ENCODE data around the gene TIAM1. TPM values are rescaled to one million over a fixed set of nuclear protein-coding genes. Genes with fewer than 3 reads are reported as not detected.

TIAM1 gene
- total RNA-seq, 1 donor from 2014 or later: 119 TPM

- Mint-ChIP-seq H3K36me3 (ENCODE audit: low read depth) (peaks cover 53% of the 10 kb centered on the region), H3K27me3 (ENCODE audit: insufficient read depth) (no peaks in the 10 kb centered on the region), H3K4me1 (ENCODE audit: low read depth) (peaks cover 14% of the 10 kb centered on the region), H3K9me3 (no peaks in the 10 kb centered on the region), H3K27ac (no peak overlapping the region), H3K4me3 (no peak overlapping the region)
- no peak for DNase-seq (ENCODE audit: low spot score)
- intact Hi-C loops (cut with micrococcal nuclease): no loop called here
Measured at GRCh38 chr21:31221043-31221442, 123.0 kb downstream of the TIAM1 start.

DNA sequence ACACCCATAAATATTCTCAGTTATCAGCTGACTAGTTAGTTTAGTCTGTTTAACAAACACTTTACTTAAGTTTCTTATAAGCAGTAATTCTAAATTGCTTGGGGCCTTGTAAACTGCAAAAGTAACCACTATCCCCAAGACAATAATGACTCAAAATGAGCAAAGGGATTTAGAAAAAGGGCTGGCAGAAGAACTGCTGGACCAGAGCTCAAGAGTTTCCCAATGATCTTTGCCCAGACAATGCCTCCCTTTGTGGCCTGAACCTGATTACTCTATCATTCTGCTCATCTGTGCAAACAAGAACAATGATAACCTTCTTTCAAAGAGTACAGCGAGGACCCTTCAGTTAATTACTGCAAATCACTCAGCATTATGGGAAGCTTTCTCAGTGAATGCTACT, 123.5 kb downstream of the TIAM1 start:
- intact Hi-C loops (cut with micrococcal nuclease): no loop called here
- no peak for DNase-seq (ENCODE audit: low spot score)
- no peaks in the 10 kb centered on the region for H3K9me3 Mint-ChIP-seq

GRCh38 chr21:31218830-31219608, 125.0 kb downstream of the TIAM1 start:
- Mint-ChIP-seq H3K4me1 (ENCODE audit: low read depth) (peaks cover 14% of the 10 kb centered on the region), H3K27ac (peak overlapping the region; percentile 76), H3K27me3 (ENCODE audit: insufficient read depth) (no peaks in the 10 kb centered on the region), H3K36me3 (ENCODE audit: low read depth) (peaks cover 48% of the 10 kb centered on the region), H3K9me3 (no peaks in the 10 kb centered on the region), H3K4me3 (no peak overlapping the region)
- intact Hi-C loops (cut with micrococcal nuclease): loop anchor here (5.0 kb wide), 1 partner anchor 288 kb away; no protein-coding TSS in a partner anchor
- DNase-seq (ENCODE audit: low spot score): no peak

More for the DNA sequence above, 123.5 kb downstream of the TIAM1 start:
- Mint-ChIP-seq H3K27ac (no peak overlapping the region), H3K4me1 (ENCODE audit: low read depth) (peaks cover 14% of the 10 kb centered on the region), H3K27me3 (ENCODE audit: insufficient read depth) (no peaks in the 10 kb centered on the region), H3K4me3 (no peak overlapping the region), H3K36me3 (ENCODE audit: low read depth) (peaks cover 52% of the 10 kb centered on the region)

DNA sequence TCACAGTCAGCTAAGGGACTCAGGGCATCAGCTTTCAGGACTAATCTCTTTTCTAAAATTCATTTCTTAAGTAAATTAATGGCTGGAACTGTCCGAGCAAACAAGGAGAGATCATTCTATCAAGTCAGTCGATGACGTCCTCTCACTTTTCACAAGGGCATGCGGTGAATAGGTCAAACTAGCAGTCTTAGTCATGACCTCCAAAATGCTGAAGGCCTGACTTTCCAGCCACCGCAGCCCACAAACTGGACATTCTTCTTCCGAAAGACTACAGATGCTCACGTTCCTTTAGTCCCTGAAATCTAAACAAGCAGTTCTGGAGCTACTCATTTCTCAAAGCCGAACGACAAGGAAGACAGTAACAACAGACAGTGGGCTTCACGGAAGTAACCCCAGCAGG, 127.9 kb downstream of the TIAM1 start:
- Mint-ChIP-seq H3K9me3 (no peaks in the 10 kb centered on the region), H3K4me1 (ENCODE audit: low read depth) (peaks cover 14% of the 10 kb centered on the region), H3K36me3 (ENCODE audit: low read depth) (peaks cover 47% of the 10 kb centered on the region), H3K27ac (no peak overlapping the region), H3K4me3 (no peak overlapping the region), H3K27me3 (ENCODE audit: insufficient read depth) (no peaks in the 10 kb centered on the region)
- intact Hi-C loops (cut with micrococcal nuclease): loop anchor here (5.0 kb wide), 1 partner anchor 291 kb away; no protein-coding TSS in a partner anchor
- no peak for DNase-seq (ENCODE audit: low spot score)

- H3K36me3 Mint-ChIP-seq (ENCODE audit: low read depth): peaks cover 57% of the 10 kb centered on the region
- no peak for DNase-seq (ENCODE audit: low spot score)
Measured at GRCh38 chr21:31213787-31214186, 130.3 kb downstream of the TIAM1 start.

DNA sequence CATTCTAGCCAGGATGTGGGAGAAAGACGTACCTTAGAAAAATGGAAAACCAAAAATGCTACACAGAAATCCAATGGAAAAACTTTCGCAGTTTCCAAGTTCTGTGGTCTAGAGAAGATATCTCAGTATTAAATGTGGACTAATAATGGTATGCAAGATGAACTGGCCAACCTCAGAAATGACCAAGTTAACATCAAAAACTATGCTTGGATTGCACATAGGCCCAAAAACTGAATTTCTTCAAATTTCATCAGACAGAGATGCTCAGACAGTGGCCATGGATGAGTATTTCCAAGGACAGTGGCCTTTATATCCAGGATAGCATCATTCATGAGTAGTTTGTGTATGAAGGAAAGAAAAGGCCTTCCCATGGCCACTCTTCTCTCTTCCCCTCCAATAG, 132.2 kb downstream of the TIAM1 start:
- DNase-seq (ENCODE audit: low spot score): no peak
- H3K4me1 Mint-ChIP-seq (ENCODE audit: low read depth): peaks cover 6% of the 10 kb centered on the region
- H3K9me3 Mint-ChIP-seq: no peaks in the 10 kb centered on the region
- intact Hi-C loops (cut with micrococcal nuclease): no loop called here
- H3K4me3 Mint-ChIP-seq: no peak overlapping the region
- no peaks in the 10 kb centered on the region for H3K27me3 Mint-ChIP-seq (ENCODE audit: insufficient read depth)
- H3K27ac Mint-ChIP-seq: no peak overlapping the region
- H3K36me3 Mint-ChIP-seq (ENCODE audit: low read depth): peaks cover 63% of the 10 kb centered on the region

More at GRCh38 chr21:31213787-31214186, 130.3 kb downstream of the TIAM1 start:
- peaks cover 6% of the 10 kb centered on the region for H3K4me1 Mint-ChIP-seq (ENCODE audit: low read depth)
- no peaks in the 10 kb centered on the region for H3K9me3 Mint-ChIP-seq
- H3K27me3 Mint-ChIP-seq (ENCODE audit: insufficient read depth): no peaks in the 10 kb centered on the region
- H3K4me3 Mint-ChIP-seq: no peak overlapping the region
- intact Hi-C loops (cut with micrococcal nuclease): loop anchor here (1.0 kb wide), 1 partner anchor 367 kb away; no protein-coding TSS in a partner anchor
- no peak overlapping the region for H3K27ac Mint-ChIP-seq

- Mint-ChIP-seq H3K36me3 (ENCODE audit: low read depth) (peaks cover 59% of the 10 kb centered on the region), H3K4me3 (no peak overlapping the region), H3K27ac (no peak overlapping the region), H3K4me1 (ENCODE audit: low read depth) (peaks cover 4% of the 10 kb centered on the region), H3K9me3 (no peaks in the 10 kb centered on the region), H3K27me3 (ENCODE audit: insufficient read depth) (peaks cover 2% of the 10 kb centered on the region)
- intact Hi-C loops (cut with micrococcal nuclease): no loop called here
- no peak for DNase-seq (ENCODE audit: low spot score)
Measured at GRCh38 chr21:31205412-31205811, 138.6 kb downstream of the TIAM1 start.

- no peak overlapping the region for H3K27ac Mint-ChIP-seq
- no peaks in the 10 kb centered on the region for H3K4me1 Mint-ChIP-seq (ENCODE audit: low read depth)
- no peaks in the 10 kb centered on the region for H3K9me3 Mint-ChIP-seq
- H3K27me3 Mint-ChIP-seq (ENCODE audit: insufficient read depth): peaks cover 2% of the 10 kb centered on the region
- intact Hi-C loops (cut with micrococcal nuclease): no loop called here
- DNase-seq (ENCODE audit: low spot score): no peak
- no peak overlapping the region for H3K4me3 Mint-ChIP-seq
- peaks cover 55% of the 10 kb centered on the region for H3K36me3 Mint-ChIP-seq (ENCODE audit: low read depth)
Measured at GRCh38 chr21:31204801-31205200, 139.3 kb downstream of the TIAM1 start.

DNA sequence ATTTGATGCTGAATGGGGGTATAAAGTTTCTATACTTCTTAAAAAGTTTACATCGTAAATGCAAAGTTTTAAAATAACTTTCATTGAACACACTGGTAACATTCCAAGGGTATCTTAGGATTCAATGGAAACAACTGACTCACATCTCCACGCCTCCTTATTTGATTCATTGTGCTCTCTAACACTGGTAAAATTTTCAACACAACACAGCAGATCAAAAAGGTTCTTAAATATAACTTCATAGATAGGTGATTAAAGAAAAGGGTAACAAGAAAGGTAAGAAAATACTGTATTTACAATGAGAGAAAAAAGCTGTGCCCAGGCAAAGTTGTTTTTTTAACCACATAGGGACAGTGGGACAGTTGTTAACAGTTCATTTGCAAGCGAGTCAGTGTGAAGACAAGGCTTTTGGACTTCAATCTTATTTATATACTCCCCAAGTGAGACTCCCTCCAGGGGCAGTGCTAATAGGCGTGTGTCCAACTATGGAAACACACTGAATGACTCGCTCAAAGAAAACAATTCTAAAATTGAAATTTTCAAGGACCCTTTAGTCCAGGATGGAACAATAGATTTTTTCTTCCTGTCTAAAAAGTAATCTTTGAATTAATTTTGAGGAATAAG, 140.5 kb downstream of the TIAM1 start:
- Mint-ChIP-seq H3K9me3 (no peaks in the 10 kb centered on the region), H3K27ac (no peak overlapping the region), H3K4me1 (ENCODE audit: low read depth) (peaks cover 6% of the 10 kb centered on the region), H3K27me3 (ENCODE audit: insufficient read depth) (peaks cover 2% of the 10 kb centered on the region), H3K36me3 (ENCODE audit: low read depth) (peaks cover 46% of the 10 kb centered on the region), H3K4me3 (no peak overlapping the region)
- intact Hi-C loops (cut with micrococcal nuclease): no loop called here
- DNase-seq (ENCODE audit: low spot score): no peak

DNA sequence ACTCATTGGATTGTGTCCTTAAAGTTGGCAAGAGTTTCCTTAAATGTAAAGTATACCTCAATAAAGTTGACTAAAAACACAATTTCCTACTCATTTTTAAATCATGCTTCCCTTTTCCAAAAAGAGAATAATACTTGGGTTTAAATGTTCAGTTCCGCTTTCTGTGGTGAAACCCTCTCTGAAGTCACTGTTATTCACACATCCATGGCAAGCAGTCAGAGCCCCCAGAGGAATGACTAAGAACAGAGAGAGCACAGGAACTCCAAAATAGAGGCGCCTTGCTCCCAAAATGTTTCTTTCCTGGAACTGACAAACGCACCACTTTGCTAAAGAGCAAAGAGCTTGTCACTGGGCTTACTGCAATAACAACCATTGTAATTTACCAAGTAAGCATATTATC, 142.5 kb downstream of the TIAM1 start:
- Mint-ChIP-seq H3K27me3 (ENCODE audit: insufficient read depth) (peaks cover 2% of the 10 kb centered on the region), H3K4me1 (ENCODE audit: low read depth) (peaks cover 19% of the 10 kb centered on the region), H3K9me3 (no peaks in the 10 kb centered on the region), H3K4me3 (no peak overlapping the region), H3K36me3 (ENCODE audit: low read depth) (peaks cover 46% of the 10 kb centered on the region), H3K27ac (no peak overlapping the region)
- intact Hi-C loops (cut with micrococcal nuclease): no loop called here
- DNase-seq (ENCODE audit: low spot score): no peak

DNA sequence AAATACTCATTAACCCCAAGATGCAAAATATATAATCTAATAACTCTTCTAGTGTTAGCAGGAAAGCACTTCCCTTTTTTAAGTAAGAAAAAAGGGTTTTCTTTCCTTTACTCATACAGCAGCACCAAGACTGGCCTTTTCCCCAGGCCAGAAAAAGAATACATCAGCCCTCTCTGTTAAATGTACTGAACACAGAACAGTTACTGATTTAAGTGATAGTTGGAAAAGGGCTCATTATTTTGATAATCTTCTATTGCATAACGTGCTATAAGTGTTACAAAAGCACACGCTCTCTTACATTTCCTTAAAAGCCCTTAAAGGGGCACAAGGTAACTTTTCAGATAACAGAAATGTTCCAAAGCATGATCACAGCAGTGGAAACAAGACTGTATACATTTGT, 142.9 kb downstream of the TIAM1 start:
- intact Hi-C loops (cut with micrococcal nuclease): no loop called here

DNA sequence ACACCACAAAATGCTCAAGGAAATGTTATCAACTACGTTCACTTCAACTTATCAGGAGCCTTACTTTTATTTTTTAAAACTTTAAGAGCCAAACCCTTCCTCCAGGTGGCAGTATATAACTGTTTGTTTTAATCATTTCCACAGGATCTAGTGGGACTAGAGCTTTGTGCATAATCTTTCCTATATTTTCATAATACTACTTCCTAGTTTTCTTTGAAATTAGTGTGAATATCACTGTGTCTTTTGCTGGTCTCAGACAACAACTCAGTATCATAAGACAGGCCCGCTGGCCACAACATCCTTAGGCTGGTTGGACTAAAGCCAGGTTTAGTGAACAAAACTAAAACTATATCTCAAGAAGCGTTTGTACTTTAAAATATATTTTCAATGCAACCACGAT, 145.5 kb downstream of the TIAM1 start:
- no peak for DNase-seq (ENCODE audit: low spot score)
- no peak overlapping the region for H3K4me3 Mint-ChIP-seq
- no peaks in the 10 kb centered on the region for H3K9me3 Mint-ChIP-seq
- H3K27me3 Mint-ChIP-seq (ENCODE audit: insufficient read depth): no peaks in the 10 kb centered on the region
- intact Hi-C loops (cut with micrococcal nuclease): loop anchor here (1.0 to 5.0 kb wide), 5 partner anchors 96 to 459 kb away; partner anchors contain the start of gene SOD1
- peaks cover 46% of the 10 kb centered on the region for H3K4me1 Mint-ChIP-seq (ENCODE audit: low read depth)
- H3K27ac Mint-ChIP-seq: no peak overlapping the region
- peaks cover 44% of the 10 kb centered on the region for H3K36me3 Mint-ChIP-seq (ENCODE audit: low read depth)

More for the DNA sequence above, 142.9 kb downstream of the TIAM1 start:
- H3K27me3 Mint-ChIP-seq (ENCODE audit: insufficient read depth): peaks cover 2% of the 10 kb centered on the region
- DNase-seq (ENCODE audit: low spot score): no peak
- H3K36me3 Mint-ChIP-seq (ENCODE audit: low read depth): peaks cover 47% of the 10 kb centered on the region
- no peaks in the 10 kb centered on the region for H3K9me3 Mint-ChIP-seq
- H3K4me3 Mint-ChIP-seq: no peak overlapping the region
- no peak overlapping the region for H3K27ac Mint-ChIP-seq
- peaks cover 23% of the 10 kb centered on the region for H3K4me1 Mint-ChIP-seq (ENCODE audit: low read depth)

DNA sequence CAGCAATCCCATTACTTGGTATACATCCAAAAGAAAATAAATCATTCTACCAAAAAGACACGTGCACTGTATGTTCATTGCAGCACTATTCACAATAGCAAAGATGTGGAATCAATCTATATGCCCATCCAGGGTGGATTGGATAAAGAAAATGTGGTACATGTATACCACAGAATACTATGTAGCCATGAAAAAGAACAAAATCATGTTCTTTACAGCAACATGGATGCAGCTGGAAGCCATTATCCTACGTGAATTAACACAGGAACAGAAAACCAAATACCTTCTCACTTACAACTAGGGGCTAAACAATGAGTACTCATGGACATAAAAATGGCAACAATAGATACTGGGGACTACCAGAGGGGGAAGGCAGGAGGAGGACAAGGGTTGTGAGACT, 147.3 kb downstream of the TIAM1 start:
- H3K27ac Mint-ChIP-seq: peak overlapping the region; percentile 31
- H3K4me1 Mint-ChIP-seq (ENCODE audit: low read depth): peaks cover 46% of the 10 kb centered on the region
- no peak for DNase-seq (ENCODE audit: low spot score)
- no peaks in the 10 kb centered on the region for H3K27me3 Mint-ChIP-seq (ENCODE audit: insufficient read depth)
- no peaks in the 10 kb centered on the region for H3K9me3 Mint-ChIP-seq
- intact Hi-C loops (cut with micrococcal nuclease): loop anchor here (5.0 kb wide), 2 partner anchors 251 to 461 kb away; partner anchors contain the start of gene SOD1
- peaks cover 50% of the 10 kb centered on the region for H3K36me3 Mint-ChIP-seq (ENCODE audit: low read depth)
- no peak overlapping the region for H3K4me3 Mint-ChIP-seq
